CD14-positive monocyte (primary cell): Measurements from ENCODE around the gene GATAD2A. TPM values are rescaled to one million over a fixed set of nuclear protein-coding genes. Genes with fewer than 3 reads are reported as not detected.

Source experiments
- DNase-seq, 3 donors: peaks; one replicate each; pipeline ENCODE4 v3.0.0-alpha.2; 2011 to 2022
- H2AFZ ChIP-seq: 2 replicates; pipeline ENCODE4 v1.6.0; 2012; ENCODE audit warnings: mild to moderate bottlenecking, low read depth, low read length, inconsistent platforms; ENCODE audit not compliant: insufficient read depth, poor library complexity, severe bottlenecking
- H3K27ac ChIP-seq, 2 donors: 1 replicate in 1 of 2; 2 replicates in 1 of 2; pipeline ENCODE4 v1.5.1; 2012 to 2013; ENCODE audit warnings: low read length in 2 of 2, control low read depth in 1 of 2, inconsistent platforms in 1 of 2, low read depth in 1 of 2, mild to moderate bottlenecking in 1 of 2
- H3K27me3 ChIP-seq, 2 donors: one replicate each; pipeline versions ENCODE4 v1.6.0 to v1.6.1; 2011 to 2013; ENCODE audit warnings: low read length in 2 of 2; ENCODE audit not compliant: control insufficient read depth in 2 of 2, insufficient read depth in 2 of 2
- H3K36me3 ChIP-seq, 2 donors: replicated peaks in 1 of 2; 1 replicate in 1 of 2; 2 replicates in 1 of 2; pipeline versions ENCODE4 v1.5.1 to v1.6.1; 2012 to 2013; ENCODE audit warnings: low read length in 2 of 2, control low read depth in 1 of 2, inconsistent platforms in 1 of 2, mild to moderate bottlenecking in 1 of 2; ENCODE audit not compliant: insufficient read depth in 2 of 2, control insufficient read depth in 1 of 2
- H3K4me1 ChIP-seq, 2 donors: 1 replicate in 1 of 2; 2 replicates in 1 of 2; pipeline versions ENCODE4 v1.5.1 to v1.6.1; 2012 to 2013; ENCODE audit warnings: low read length in 2 of 2, control low read depth in 1 of 2, inconsistent platforms in 1 of 2, mild to moderate bottlenecking in 1 of 2, moderate library complexity in 1 of 2; ENCODE audit not compliant: insufficient read depth in 2 of 2, control insufficient read depth in 1 of 2
- H3K4me2 ChIP-seq: replicated peaks from 2 replicates; pipeline ENCODE3; 2012; ENCODE audit warnings: low read length, moderate library complexity, mild to moderate bottlenecking; ENCODE audit not compliant: poor library complexity, severe bottlenecking; ENCODE audit errors: extremely low read depth
- H3K4me3 ChIP-seq, 3 experiments: fragments of 200-600 bp in 1 of 3; sonication (generic) in 1 of 3; replicated peaks in 1 of 3; 1 replicate in 2 of 3; 2 replicates in 1 of 3; pipeline ENCODE4 v1.5.1; 2011 to 2013; ENCODE audit warnings: low read length in 3 of 3, mild to moderate bottlenecking in 3 of 3, control low read depth in 2 of 3, low read depth in 2 of 3, inconsistent platforms in 1 of 3, moderate library complexity in 1 of 3
- H3K79me2 ChIP-seq: 2 replicates; pipeline ENCODE4 v1.6.0; 2012; ENCODE audit warnings: mild to moderate bottlenecking, control low read depth, inconsistent platforms, low read length, moderate library complexity; ENCODE audit not compliant: insufficient read depth
- H3K9ac ChIP-seq: 2 replicates; pipeline ENCODE4 v1.6.0; 2017; ENCODE audit warnings: low read length, mild to moderate bottlenecking; ENCODE audit not compliant: insufficient read depth, poor library complexity, severe bottlenecking
- H3K9me3 ChIP-seq, 2 donors: replicated peaks in 1 of 2; 1 replicate in 1 of 2; 2 replicates in 1 of 2; pipeline versions ENCODE4 v1.5.1 to v1.6.1; 2012 to 2013; ENCODE audit warnings: low read length in 2 of 2, control low read depth in 1 of 2; ENCODE audit not compliant: control insufficient read depth in 1 of 2, insufficient read depth in 1 of 2
- H4K20me1 ChIP-seq: 2 replicates; pipeline ENCODE4 v1.6.0; 2012; ENCODE audit warnings: mild to moderate bottlenecking, low read length, control low read depth, moderate library complexity; ENCODE audit not compliant: insufficient read depth
- H3K27ac Mint-ChIP-seq, 7 donors: one replicate each; pipeline ENCODE4 v1.8.0; 2020; ENCODE audit warnings: mild to moderate bottlenecking in 7 of 7, mixed read lengths in 7 of 7, moderate library complexity in 6 of 7, inconsistent platforms in 2 of 7
- H3K27me3 Mint-ChIP-seq, 3 donors: one replicate each; pipeline ENCODE4 v1.8.0; 2021 to 2022; ENCODE audit warnings: low read depth in 3 of 3, mild to moderate bottlenecking in 3 of 3, mixed read lengths in 3 of 3, moderate library complexity in 3 of 3, inconsistent platforms in 1 of 3
- H3K36me3 Mint-ChIP-seq, 2 donors: one replicate each; pipeline ENCODE4 v1.8.0; 2020; ENCODE audit warnings: mixed read lengths in 2 of 2, inconsistent platforms in 1 of 2, mild to moderate bottlenecking in 1 of 2
- H3K4me1 Mint-ChIP-seq: one replicate; pipeline ENCODE4 v1.8.0; 2020; ENCODE audit warnings: mild to moderate bottlenecking, mixed read lengths
- H3K4me3 Mint-ChIP-seq, 2 donors: one replicate each; pipeline ENCODE4 v1.8.0; 2020; ENCODE audit warnings: mild to moderate bottlenecking in 2 of 2, mixed read lengths in 2 of 2, moderate library complexity in 1 of 2
- H3K9me3 Mint-ChIP-seq, 7 donors: one replicate each; pipeline ENCODE4 v1.8.0; 2020 to 2022; ENCODE audit warnings: mixed read lengths in 7 of 7, mild to moderate bottlenecking in 6 of 7, moderate library complexity in 6 of 7, inconsistent platforms in 2 of 7
- WGBS: methylation state at CpG from one replicate; pipeline ENCODE4 v1.1.5; 2013; ENCODE audit warnings: missing lambda C conversion rate; ENCODE audit not compliant: insufficient coverage; 5-methylcytosine and 5-hydroxymethylcytosine counted together
- intact Hi-C, 2 donors: fragments of 100-400 bp; cut with micrococcal nuclease; formaldehyde crosslinking; loops; one replicate each; pipeline versions ENCODE4 v1.15.0 to v1.15.1; 2023
- polyA plus RNA-seq, 3 donors: library from polyadenylated mRNA; depleted of rRNA in 1 of 3; unstranded in 2 of 3; stranded (reverse) in 1 of 3; fragments of 300-500 nt in 2 of 3; fragments of >200 nt in 1 of 3; fragmentation: Illumina TruSeq in 2 of 3; gene quantifications; 1 replicate in 2 of 3; 2 replicates in 1 of 3; pipeline ENCODE4 v1.2.3, GENCODE V29; 2012 to 2021
- TF ChIP-seq, protein P1 (sequence below): fragments of 200-600 bp; IDR thresholded peaks from one replicate; pipeline ENCODE4 v1.8.0; 2022; ENCODE audit warnings: antibody characterized with exemption, mild to moderate bottlenecking

The GATAD2A gene
- polyA plus RNA-seq, 3 donors, result 8.0 to 35.9 (median 8.7) TPM

DNA sequence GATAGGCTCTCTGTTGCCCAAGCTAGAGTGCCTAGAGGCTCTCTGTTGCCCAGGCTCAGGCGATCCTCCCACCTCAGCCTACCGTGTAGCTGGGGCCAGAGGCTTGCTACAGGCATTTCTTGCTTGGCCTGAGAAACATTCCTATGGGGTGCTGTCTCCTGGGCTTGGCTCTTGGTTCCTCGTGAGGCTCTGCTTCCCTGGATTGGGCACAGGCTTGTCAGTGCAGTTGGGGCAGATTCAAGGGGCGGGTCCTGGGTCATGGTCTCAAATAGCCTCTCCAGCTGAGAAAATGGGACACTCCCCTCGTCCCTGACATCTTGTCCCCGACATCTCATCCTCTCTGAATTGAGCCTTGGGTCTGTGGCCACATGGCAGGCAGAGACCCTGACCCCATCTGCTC lies 105.0 kb downstream of the GATAD2A start:
- Histone ChIP-seq H3K9me3 (peaks cover 15 to 18% of the 10 kb centered on the region in 2 donors), H4K20me1 (no peaks in the 10 kb centered on the region), H3K36me3 (peaks cover 22 to 28% of the 10 kb centered on the region in 2 donors), H3K27ac (no peak overlapping the region), H3K27me3 (peaks cover 0 to 9% of the 10 kb centered on the region in 2 donors), H3K9ac (no peak overlapping the region), H2AFZ (no peak overlapping the region), H3K79me2 (no peaks in the 10 kb centered on the region), H3K4me2 (no peak overlapping the region), H3K4me3 (no peak overlapping the region), H3K4me1 (peaks cover 2 to 11% of the 10 kb centered on the region in 2 donors)
- Mint-ChIP-seq H3K9me3 (peaks cover 11 to 21% (median 16%) of the 10 kb centered on the region in 7 donors), H3K4me1 (peaks cover 3% of the 10 kb centered on the region), H3K4me3 (no peak overlapping the region), H3K27me3 (peaks cover 1 to 15% (median 2%) of the 10 kb centered on the region in 3 donors), H3K36me3 (peaks cover 25 to 32% of the 10 kb centered on the region in 2 donors), H3K27ac (peak overlapping the region in 1 of 7 donors; percentile 34)
- WGBS, result 76% methylated on average over 6 of the region's 6 CpGs
- intact Hi-C loops, result no loop called here
- TF ChIP-seq, protein P1, sequence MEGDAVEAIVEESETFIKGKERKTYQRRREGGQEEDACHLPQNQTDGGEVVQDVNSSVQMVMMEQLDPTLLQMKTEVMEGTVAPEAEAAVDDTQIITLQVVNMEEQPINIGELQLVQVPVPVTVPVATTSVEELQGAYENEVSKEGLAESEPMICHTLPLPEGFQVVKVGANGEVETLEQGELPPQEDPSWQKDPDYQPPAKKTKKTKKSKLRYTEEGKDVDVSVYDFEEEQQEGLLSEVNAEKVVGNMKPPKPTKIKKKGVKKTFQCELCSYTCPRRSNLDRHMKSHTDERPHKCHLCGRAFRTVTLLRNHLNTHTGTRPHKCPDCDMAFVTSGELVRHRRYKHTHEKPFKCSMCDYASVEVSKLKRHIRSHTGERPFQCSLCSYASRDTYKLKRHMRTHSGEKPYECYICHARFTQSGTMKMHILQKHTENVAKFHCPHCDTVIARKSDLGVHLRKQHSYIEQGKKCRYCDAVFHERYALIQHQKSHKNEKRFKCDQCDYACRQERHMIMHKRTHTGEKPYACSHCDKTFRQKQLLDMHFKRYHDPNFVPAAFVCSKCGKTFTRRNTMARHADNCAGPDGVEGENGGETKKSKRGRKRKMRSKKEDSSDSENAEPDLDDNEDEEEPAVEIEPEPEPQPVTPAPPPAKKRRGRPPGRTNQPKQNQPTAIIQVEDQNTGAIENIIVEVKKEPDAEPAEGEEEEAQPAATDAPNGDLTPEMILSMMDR, result no peak
- no peak for DNase-seq

DNA sequence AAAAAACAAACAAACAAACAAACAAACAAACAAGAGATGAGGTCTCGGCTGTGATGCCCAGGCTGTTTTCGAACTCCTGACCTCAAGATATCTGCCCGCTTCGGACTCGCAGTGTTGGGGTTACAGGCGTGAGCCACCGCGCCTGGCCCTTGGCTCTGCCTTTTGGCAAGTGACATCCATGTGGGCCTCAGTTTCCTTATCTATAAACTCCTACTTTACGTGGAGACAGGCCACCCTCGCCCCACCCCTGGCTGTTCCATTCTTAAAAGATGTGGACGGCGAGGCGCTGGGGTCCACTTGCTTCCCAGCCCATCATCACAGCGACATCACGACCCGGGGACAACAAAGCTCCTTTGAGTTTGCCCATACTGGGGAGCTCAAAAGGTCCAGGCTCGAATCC lies 108.2 kb downstream of the GATAD2A start:
- Mint-ChIP-seq H3K9me3 (peaks cover 11 to 22% (median 16%) of the 10 kb centered on the region in 7 donors), H3K36me3 (peaks cover 0 to 11% of the 10 kb centered on the region in 2 donors), H3K4me3 (peak overlapping the region in 1 of 2 donors; percentile 67), H3K27me3 (peaks cover 0 to 15% (median 2%) of the 10 kb centered on the region in 3 donors), H3K4me1 (peaks cover 9% of the 10 kb centered on the region), H3K27ac (no peak overlapping the region)
- intact Hi-C loops, result no loop called here
- H3K36me3 ChIP-seq, result no peaks in the 10 kb centered on the region
- H3K79me2 ChIP-seq, result peaks cover 27% of the 10 kb centered on the region
- no peak overlapping the region for H3K4me2 ChIP-seq
- no peak overlapping the region for H3K27ac ChIP-seq
- no peaks in the 10 kb centered on the region for H4K20me1 ChIP-seq
- H2AFZ ChIP-seq, result no peak overlapping the region
- H3K4me1 ChIP-seq, result peaks cover 16 to 30% of the 10 kb centered on the region in 2 donors
- no peak overlapping the region for H3K4me3 ChIP-seq
- TF ChIP-seq, protein P1, result no peak
- no peak overlapping the region for H3K9ac ChIP-seq
- no peak for DNase-seq
- 93% methylated on average over 17 of the region's 17 CpGs for WGBS
- peaks cover 0 to 9% of the 10 kb centered on the region in 2 donors for H3K27me3 ChIP-seq
- H3K9me3 ChIP-seq, result peaks cover 15 to 18% of the 10 kb centered on the region in 2 donors
